GM18858 (cell line): ENCODE data around the gene GOLPH3.
"Not testable (repeated sequence)": the region's sequence is repeated elsewhere in the genome, so short reads cannot be mapped to it uniquely, and the experiment has no call there.

Experiments
- ATAC-seq: cut with Tn5 transposase; IDR thresholded peaks from one replicate; pipeline ENCODE4 v1.9.1; 2021; ENCODE audit not compliant: unreplicated experiment

The GOLPH3 gene

DNA sequence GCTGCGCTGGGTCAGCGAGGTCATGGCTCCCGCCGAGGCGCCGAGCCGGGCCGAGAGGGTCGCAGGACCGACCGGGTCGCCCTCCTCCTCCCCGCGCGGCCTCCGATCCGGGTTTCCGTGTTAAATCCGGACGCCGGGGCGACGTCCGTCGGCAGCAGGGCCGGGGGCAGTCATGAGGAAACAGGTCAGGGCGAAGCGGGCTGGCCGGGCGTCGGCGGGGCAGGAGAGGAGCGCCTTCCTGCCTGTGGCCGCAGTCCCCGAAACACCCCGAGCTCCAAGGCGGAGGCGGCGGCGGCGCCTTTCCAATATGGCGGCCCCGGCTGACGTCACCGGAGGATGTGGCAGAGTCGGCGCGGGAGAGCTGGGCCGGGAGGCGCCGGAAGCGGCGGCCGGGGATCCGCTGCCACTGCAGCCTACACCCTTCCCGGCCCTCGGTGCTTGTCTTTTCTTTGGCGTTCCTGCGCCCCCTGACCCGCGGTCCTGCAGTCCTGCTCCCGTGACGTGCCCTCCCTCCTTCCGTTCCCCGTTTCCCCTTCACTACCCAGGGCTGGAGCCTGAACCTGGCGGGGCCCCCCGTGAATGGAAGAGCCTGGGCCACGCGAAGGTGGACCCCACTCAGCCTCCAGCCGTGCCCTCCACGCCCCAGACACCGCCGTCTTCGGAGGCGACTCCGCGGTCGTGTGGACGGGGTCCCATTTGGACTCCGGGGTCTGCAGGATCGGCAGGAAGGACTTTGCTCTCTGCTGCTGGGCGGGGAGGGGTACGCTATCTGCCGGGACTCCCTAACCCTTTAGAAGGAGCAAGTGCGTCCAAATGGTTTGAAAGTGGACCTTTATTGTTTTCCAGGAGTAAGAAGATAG, at the start of gene GOLPH3:
TSS of gene GOLPH3 (minus strand) at position 309 of the 860 bp plus-strand sequence. CDS start at position 24, 285 bp downstream.
- peak; percentile 71 for ATAC-seq

DNA sequence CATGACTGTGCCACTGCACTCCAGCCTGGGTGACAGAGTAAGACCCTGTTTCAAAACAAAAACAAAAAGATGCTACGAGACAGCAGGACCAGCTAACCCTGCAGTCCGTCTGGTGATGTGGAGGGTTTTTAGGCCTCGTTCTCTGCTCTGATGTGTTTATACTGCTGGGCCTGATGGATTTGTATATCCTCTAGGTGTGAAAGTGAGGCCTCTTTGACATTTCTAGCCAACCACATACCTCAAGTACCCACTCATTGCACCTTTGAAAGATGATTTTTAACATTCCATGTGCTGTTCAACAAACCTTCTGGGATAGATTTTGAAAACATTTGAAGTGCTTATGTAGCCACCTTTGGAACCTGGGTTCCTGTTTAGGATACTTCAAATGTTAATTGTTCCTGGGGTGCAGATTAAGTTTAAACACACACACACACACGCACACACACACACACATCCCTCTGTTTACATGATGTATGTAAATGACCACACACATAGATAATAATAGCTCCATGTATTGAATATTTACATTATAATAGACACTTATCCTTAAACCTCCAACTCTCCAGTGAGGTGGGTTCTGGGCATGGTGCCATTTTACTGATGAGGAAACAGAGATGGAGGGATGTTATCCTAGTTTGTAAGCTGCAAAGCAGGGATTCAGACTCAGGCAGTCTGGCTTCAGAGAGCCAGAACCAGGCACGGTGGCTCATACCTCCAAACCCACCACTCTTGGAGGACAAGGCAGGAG, 48.8 kb upstream of the GOLPH3 start:
- ATAC-seq, result no peak

DNA sequence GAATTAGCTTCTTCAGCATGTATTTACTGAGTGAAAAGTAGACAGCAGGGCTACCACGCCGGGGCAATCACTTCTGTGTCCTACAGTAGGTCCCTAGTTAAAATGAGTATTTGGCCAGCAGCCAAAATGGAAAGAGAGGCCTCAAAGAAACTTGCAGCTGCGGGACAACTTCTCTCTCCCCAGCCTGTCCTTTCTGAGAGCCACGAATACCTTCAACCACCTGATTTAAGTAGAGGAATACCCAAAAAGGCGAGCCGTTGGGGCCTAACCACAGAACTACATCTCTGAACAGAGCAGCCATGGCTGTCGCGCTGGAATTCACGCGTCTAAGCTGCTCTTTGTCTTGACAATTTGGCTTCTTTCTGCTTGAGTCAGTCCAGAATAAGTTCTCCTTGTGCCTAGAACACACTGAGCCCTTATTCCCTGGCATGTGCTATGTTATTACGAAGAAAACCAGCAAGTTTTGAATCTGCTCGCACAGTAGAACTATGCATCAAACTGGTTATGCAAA, 43.8 kb upstream of the GOLPH3 start:
- ATAC-seq, result no peak

DNA sequence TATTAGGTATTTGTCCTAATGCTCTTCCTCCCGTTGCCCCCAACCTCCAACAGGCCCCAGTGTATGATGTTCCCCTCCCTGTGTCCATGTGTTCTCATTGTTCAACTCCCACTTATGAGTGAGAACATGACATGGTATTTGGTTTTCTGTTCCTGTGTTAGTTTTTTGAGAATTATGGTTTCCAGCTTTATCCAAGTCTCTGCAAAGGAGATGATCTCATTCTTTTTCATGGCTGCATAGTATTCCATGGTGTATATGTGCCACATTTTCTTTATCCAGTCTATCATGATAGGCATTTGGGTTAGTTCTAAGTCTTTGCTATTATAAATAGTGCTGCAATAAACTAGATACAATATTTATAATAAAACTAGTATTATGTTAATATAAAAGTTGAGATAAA, 40.2 kb upstream of the GOLPH3 start:
- not testable (repeated sequence) for ATAC-seq

DNA sequence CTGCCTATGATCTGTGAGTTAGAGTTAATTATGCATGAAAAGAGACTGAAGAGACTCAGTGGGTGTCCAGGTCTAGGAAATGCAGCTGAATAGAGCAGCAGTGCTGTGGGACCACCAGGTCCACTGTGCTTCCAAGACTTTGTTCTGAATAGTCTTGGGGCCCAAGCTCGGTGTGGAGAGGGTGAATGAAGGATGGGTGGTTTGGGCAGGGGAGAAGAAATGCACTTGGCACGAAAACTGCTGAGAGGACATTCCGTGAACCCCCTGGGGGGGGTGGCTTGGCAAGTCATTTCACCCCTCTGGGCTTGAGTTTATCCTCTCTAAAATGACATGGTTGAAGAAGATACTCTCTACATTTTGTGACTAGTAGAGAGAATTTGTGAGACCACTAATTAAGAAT, 36.0 kb upstream of the GOLPH3 start:
- no peak for ATAC-seq

DNA sequence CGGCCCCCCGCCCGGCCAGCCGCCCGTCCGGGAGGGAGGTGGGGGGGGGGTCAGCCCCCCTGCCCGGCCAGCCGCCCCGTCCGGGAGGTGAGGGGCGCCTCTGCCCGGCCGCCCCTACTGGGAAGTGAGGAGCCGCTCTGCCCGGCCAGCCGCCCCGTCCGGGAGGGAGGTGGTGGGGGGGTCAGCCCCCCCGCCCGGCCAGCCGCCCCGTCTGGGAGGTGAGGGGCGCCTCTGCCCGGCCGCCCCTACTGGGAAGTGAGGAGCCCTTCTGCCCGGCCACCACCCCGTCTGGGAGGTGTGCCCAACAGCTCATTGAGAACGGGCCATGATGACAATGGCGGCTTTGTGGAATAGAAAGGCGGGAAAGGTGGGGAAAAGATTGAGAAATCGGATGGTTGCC, 34.7 kb upstream of the GOLPH3 start:
- not testable (repeated sequence) for ATAC-seq

DNA sequence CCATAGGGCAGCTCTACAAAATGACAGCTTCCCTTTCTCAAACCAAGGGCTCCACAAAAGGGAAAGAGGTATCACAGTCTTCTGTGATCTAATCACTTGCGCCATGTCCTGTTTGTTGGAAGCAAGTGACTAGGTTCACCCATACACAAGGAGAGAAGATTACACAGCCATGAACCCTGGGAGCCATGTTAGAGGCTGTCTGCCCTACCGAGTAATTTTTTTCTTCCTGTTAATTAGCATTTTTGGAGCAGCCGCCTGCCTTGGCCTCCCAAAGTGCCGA, 33.2 kb upstream of the GOLPH3 start:
- ATAC-seq, result no peak

DNA sequence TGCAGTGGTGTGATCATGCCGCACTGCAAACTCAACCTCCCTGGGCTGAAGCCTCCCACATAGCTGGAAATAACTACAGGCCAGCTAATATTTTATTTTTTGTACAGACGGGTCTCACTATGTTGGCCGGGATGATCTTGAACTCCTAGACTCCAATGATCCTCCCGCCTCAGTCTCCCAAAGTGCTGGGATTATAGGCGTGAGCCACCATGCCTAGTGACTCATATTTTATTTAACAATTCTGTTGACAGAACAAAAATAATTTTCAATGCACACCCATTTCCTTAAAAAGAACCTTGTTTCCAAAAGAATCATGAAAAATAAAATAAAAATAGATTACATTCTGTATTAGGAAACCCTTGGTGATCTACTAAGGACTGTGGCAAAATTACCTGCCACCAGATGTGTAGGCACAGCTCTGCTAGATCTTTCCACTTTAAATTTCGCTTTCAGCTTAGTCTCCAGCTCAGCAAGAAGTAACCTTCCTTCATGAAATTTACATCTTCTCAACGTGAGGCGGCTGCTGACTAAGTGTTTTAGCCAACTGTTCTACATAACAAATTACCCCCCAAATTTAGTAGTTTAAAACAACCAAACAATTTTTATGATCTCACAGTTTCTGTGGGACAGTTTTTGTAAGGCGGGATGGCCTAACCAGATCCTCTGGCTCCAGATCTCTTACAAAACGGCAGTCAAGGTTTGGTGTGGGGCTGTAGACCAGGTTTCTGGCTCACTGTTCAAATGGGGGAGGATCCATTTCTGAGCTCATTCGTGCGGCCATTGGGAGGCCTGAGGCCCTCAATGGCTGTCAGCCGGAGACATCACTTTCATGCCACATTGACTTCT, 32.6 kb upstream of the GOLPH3 start:
- no peak for ATAC-seq

DNA sequence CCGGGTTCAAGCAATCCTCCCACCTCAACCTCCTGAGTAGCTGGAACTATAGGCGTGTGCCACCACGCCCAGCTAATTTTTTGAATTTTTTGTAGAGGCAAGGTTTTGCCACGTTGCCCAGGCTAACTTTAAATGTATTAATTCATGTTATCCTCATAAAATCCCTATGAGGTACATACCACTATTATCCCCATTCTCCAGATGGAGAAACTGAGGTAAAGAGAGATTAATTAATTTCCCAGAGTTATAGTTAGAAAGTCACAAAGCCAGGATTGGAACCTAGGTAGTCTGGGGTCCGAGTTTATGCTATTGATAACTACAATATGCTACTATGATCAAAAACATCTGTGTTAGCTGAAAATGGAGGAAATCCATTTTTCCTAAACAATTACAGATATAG, 31.9 kb upstream of the GOLPH3 start:
- no peak for ATAC-seq

DNA sequence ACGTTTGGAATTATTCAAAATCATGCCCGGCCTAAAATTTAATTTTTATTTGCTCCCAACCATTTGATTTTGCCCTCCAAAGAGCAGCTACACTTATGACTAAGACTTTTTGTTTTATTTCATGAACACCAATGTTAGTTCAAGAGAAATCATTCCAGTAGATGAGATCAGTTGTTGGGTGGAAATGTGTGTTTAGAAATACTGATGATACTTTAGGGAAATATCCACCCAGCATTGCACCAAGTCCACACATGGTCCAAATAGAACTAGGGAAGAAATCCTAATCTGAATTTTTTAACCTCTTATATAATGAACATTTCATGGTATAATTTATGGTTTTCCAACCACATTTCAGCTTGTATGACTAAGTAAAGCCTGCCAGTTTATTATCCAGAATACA, 28.3 kb upstream of the GOLPH3 start:
- no peak for ATAC-seq

DNA sequence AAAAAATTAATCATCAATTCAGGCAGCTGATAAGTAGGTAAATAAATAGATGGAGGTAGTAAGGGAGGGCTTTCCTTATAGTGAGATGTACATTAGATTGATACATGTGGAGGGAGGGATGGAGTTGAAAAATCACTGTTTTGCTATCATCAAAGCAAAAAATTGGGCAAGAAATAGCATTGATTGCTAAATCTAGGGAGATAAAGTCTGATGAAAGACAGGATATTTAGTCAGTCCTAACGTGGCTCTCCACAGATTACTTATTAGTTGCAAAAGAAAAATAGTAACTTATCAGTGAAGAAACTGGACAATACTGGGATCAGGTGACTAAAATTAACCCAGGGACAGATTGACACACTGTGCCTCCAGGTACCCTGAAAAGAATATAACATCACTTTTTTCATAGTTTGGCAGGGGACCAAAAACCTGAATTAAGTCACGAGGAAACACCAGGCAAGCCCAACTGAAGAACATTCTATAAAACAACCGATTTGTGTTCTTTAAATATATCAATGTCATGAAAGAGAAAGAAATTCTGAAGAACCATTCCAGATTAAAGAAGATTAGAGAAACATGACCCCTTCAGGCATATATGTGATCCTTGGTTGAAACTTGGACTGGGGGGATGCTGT, 27.1 kb upstream of the GOLPH3 start:
- ATAC-seq, result no peak

DNA sequence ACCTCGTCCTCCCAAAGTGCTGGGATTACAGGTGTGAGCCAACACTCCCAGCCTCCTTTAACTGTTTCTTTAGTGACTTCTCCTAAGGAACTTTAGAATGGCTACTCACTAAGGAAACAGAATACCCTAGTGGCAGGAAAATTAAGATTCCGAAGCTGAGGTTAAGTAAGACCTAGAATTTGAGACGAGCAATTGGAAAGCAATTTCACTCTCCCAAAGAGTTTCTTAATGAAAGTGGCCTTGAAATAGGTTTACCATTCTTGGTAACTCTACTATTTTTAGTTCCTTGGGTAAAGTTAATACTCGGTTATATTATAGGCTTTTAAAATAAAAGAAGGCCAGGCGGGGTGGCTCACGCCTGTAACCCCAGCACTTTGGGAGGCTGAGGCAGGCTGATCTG, 22.9 kb upstream of the GOLPH3 start:
- ATAC-seq, result no peak

DNA sequence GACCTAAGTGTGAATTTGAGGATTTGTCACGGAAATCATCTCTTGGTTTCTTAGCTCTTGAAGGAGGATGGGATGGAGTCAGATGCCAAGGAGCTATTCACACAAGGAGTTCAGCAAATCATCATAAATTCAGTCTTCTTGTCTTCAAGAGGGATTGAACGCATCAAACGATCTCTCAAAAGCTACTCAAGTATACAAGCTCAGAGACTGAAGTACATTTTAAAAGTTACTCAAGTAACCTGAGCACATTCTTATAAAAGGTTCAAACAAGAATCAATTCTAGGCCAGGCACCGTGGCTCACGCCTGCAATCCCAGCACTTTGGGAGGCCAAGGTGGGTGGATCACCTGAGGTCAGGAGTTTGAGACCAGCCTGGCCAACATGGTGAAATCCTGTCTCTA, 21.1 kb upstream of the GOLPH3 start:
- ATAC-seq, result no peak

DNA sequence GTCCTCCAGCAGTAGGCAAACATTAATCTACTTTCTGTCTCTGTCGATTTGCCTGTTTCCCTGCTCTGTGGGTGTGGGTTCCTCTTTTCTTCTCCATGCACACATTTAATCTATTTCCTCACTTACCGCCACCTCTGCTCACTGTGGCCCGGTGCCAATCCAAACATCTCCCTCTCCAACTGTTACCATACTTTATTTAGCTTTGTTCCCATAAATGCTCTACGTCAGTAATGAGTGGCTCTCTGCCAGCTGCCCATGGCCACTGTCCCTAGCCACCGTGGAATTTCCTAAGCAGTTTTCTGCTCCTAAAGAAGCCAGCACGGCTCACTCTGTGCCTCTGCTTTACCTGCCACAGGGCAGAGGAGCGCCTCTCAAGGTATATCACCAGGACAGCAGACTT, 19.5 kb upstream of the GOLPH3 start:
- no peak for ATAC-seq

DNA sequence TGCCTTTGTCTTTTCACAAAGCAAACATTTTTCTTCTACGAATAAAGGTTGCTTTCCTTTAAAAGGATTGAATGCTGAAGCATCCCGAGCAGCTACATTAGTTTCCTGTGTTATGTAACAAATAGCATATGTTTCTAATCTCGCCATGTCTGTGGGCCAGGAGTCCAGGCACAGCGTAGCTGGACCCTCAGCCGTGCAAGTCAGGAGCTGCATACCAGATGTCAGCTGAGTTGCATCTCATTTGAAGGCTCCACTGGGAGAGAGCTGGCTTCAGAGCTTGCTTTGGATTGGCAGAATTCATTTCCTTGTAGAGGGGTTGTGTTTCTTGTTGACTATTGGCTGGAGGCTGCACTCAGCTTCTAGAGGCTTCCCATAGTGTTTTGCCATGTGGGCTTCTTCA, 16.0 kb upstream of the GOLPH3 start:
- ATAC-seq, result no peak

DNA sequence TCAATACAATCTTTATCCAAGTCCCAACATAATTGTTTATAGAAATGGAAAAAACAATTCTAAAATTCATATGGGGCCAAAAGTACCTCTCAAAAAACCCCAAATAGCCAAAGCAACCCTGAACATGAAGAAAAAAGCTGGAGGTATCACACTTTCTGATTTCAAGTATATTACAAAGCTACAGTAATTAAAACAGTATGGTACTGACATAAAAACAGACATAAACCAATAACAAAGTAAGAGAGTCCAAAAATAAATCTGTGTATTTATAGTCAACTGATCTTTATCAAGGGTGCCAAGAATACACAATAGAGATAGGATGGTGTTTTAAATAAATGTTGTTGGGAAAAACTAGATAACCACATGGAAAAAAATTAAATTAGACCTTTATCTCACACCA, 13.6 kb upstream of the GOLPH3 start:
- no peak for ATAC-seq

DNA sequence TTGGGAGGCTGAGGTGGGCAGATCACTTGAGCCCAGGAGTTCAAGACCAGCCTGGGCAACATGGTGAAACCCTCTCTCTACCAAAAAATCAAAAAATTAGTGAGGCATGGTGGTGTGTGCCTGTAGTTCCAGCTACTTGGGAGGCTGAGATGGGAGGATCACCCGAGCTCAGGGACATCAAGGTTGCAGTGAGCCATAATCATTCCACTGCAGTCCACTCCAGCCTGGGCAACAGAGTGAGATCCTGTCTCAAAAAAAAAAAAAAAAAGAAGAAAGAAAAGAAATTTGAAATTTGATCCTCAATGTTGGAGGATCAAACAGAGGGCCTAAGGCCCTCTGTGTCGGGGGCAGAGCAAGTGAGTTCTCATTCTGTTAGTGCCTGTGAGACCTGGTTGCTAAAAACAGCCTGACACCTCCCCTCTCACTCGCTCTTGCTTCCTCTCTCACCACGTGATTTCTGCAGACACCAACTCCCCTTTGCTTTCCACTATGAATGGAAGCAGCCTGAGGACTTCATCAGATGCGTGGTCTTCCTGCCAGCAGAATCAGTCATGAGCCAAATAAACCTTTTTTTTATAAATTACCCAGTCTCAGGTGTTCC, 8.4 kb upstream of the GOLPH3 start:
- ATAC-seq, result peak; percentile 81

DNA sequence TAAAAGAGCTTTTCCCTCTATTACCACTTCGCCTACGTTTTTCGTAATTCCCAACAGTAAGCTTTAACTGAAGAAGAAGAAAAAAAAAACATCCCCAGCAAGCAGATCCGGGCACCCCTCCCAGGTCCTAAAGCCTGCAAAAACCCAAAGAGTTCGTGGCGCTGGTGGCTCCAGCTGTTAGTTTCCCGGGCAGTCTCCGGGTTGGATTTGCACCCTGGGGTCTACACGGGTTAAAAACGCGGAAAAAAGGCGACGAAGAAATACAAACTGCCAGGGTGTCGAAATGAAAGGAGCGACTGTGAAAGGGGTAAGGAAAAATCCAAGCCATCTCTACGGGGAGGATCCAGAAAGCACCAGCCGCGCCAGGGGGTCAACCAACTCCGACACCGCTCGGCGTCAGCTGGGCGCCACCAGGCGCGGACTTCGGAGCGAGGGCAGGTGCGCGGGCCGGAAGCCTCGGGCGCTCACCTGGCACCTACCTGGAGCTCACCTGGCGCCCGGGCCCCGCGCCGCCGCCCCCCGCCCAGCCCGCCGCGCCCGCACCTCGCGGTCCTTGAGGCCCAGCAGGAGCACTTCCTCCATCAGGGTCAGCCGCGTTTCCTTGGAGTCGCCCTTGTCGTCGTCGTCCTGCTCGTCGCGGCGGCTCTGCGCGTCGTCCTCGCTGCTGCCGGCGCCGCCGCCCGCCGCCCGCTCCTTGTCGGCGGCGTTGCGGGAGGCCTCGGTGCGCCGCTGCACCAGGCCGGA, 680 bp downstream of the GOLPH3 start:
- peak; percentile 8 for ATAC-seq

DNA sequence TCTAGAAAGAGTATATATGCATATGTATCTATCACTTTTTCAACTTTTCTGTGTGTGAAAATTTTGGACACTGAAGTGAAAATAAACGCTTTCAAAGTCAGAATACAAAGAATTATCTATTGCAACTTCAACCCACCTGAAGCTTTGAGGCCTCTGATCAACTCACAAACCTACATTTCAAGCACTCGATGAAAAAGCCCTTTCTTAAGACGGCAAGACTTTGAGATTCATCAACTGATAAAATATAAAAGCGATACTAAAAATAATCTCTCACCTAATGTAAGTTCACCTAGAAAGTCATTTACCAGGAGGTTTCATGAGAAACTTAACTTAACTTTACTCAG, 1.2 kb downstream of the GOLPH3 start:
- no peak for ATAC-seq
